ENCODE results near the gene TECPR2. TPM values are rescaled to one million over a fixed set of nuclear protein-coding genes. Genes with fewer than 3 reads are reported as not detected.

Gene TECPR2
- total and polyA plus RNA-seq, 9 donors, result 8.3 to 15.1 (median 12.1) TPM

GRCh38 chr14:102505775-102506625 lies 143.3 kb downstream of the TECPR2 start:
- no peak for DNase-seq
- peaks cover 9% of the 10 kb centered on the region for H3K36me3 ChIP-seq (ENCODE audit: control insufficient read depth, insufficient read depth, low read length)
- H3K4me1 ChIP-seq (ENCODE audit: control insufficient read depth, insufficient read depth, low read length), result peaks cover 37% of the 10 kb centered on the region
- no peak overlapping the region for H3K27ac ChIP-seq (ENCODE audit: low read length)
- no peaks in the 10 kb centered on the region for H3K27me3 ChIP-seq (ENCODE audit: control insufficient read depth, insufficient read depth, low read length)
- no peak overlapping the region for H3K4me3 ChIP-seq (ENCODE audit: low read length)
- WGBS (ENCODE audit: insufficient coverage), result 93% methylated on average over 14 of the region's 19 CpGs
- H3K9me3 ChIP-seq (replicated peaks; ENCODE audit: control insufficient read depth, low read depth, low read length), result no peaks in the 10 kb centered on the region

DNA sequence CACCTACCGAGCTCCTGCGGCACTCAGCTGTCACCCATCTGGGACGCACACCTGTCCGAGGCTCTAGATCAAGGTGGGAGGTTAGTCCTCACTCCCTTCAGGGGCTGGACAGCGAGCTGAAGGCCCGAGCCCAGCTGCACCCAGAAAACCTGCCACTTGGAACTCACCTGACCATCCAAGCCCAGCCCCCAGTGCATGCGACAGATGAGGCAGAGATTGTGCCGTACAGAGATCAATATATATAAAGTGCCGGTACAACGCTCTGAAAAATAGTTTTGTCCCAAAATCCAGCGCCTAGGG lies 143.8 kb downstream of the TECPR2 start:
- 86% methylated on average over 9 of the region's 11 CpGs for WGBS (ENCODE audit: insufficient coverage)

GRCh38 chr14:102507081-102507856 lies 144.5 kb downstream of the TECPR2 start:
- no peak overlapping the region for H3K4me3 ChIP-seq (ENCODE audit: low read length)
- DNase-seq, result no peak
- H3K9me3 ChIP-seq (replicated peaks; ENCODE audit: control insufficient read depth, low read depth, low read length), result no peaks in the 10 kb centered on the region
- no peak overlapping the region for H3K27ac ChIP-seq (ENCODE audit: low read length)
- WGBS (ENCODE audit: insufficient coverage), result 56% methylated on average over 113 of the region's 115 CpGs
- no peaks in the 10 kb centered on the region for H3K27me3 ChIP-seq (ENCODE audit: control insufficient read depth, insufficient read depth, low read length)
- peaks cover 39% of the 10 kb centered on the region for H3K4me1 ChIP-seq (ENCODE audit: control insufficient read depth, insufficient read depth, low read length)
- H3K36me3 ChIP-seq (ENCODE audit: control insufficient read depth, insufficient read depth, low read length), result peaks cover 9% of the 10 kb centered on the region

More for the DNA sequence above, 143.8 kb downstream of the TECPR2 start:
- DNase-seq, result no peak
- Histone ChIP-seq H3K9me3 (replicated peaks; ENCODE audit: control insufficient read depth, low read depth, low read length) (no peaks in the 10 kb centered on the region), H3K27me3 (ENCODE audit: control insufficient read depth, insufficient read depth, low read length) (no peaks in the 10 kb centered on the region), H3K4me1 (ENCODE audit: control insufficient read depth, insufficient read depth, low read length) (peaks cover 39% of the 10 kb centered on the region), H3K27ac (ENCODE audit: low read length) (no peak overlapping the region), H3K36me3 (ENCODE audit: control insufficient read depth, insufficient read depth, low read length) (peaks cover 9% of the 10 kb centered on the region), H3K4me3 (ENCODE audit: low read length) (no peak overlapping the region)

GRCh38 chr14:102507857-102508312 lies 145.1 kb downstream of the TECPR2 start:
- H3K9me3 ChIP-seq (replicated peaks; ENCODE audit: control insufficient read depth, low read depth, low read length), result no peaks in the 10 kb centered on the region
- no peak overlapping the region for H3K27ac ChIP-seq (ENCODE audit: low read length)
- no peak overlapping the region for H3K4me3 ChIP-seq (ENCODE audit: low read length)
- H3K36me3 ChIP-seq (ENCODE audit: control insufficient read depth, insufficient read depth, low read length), result peaks cover 9% of the 10 kb centered on the region
- H3K27me3 ChIP-seq (ENCODE audit: control insufficient read depth, insufficient read depth, low read length), result no peaks in the 10 kb centered on the region
- 53% methylated on average over 19 of the region's 21 CpGs for WGBS (ENCODE audit: insufficient coverage)
- DNase-seq, result no peak
- peaks cover 39% of the 10 kb centered on the region for H3K4me1 ChIP-seq (ENCODE audit: control insufficient read depth, insufficient read depth, low read length)

- H3K4me1 ChIP-seq (ENCODE audit: control insufficient read depth, insufficient read depth, low read length), result peaks cover 39% of the 10 kb centered on the region
- no peaks in the 10 kb centered on the region for H3K9me3 ChIP-seq (replicated peaks; ENCODE audit: control insufficient read depth, low read depth, low read length)
- WGBS (ENCODE audit: insufficient coverage), result 88% methylated on average over 2 of the region's 14 CpGs
- H3K36me3 ChIP-seq (ENCODE audit: control insufficient read depth, insufficient read depth, low read length), result peaks cover 9% of the 10 kb centered on the region
- DNase-seq, result no peak
- peak overlapping the region; percentile 63 for H3K4me3 ChIP-seq (ENCODE audit: low read length)
- peak overlapping the region; percentile 77 for H3K27ac ChIP-seq (ENCODE audit: low read length)
- H3K27me3 ChIP-seq (ENCODE audit: control insufficient read depth, insufficient read depth, low read length), result no peaks in the 10 kb centered on the region
Measured at GRCh38 chr14:102508410-102508773, 145.7 kb downstream of the TECPR2 start.

DNA sequence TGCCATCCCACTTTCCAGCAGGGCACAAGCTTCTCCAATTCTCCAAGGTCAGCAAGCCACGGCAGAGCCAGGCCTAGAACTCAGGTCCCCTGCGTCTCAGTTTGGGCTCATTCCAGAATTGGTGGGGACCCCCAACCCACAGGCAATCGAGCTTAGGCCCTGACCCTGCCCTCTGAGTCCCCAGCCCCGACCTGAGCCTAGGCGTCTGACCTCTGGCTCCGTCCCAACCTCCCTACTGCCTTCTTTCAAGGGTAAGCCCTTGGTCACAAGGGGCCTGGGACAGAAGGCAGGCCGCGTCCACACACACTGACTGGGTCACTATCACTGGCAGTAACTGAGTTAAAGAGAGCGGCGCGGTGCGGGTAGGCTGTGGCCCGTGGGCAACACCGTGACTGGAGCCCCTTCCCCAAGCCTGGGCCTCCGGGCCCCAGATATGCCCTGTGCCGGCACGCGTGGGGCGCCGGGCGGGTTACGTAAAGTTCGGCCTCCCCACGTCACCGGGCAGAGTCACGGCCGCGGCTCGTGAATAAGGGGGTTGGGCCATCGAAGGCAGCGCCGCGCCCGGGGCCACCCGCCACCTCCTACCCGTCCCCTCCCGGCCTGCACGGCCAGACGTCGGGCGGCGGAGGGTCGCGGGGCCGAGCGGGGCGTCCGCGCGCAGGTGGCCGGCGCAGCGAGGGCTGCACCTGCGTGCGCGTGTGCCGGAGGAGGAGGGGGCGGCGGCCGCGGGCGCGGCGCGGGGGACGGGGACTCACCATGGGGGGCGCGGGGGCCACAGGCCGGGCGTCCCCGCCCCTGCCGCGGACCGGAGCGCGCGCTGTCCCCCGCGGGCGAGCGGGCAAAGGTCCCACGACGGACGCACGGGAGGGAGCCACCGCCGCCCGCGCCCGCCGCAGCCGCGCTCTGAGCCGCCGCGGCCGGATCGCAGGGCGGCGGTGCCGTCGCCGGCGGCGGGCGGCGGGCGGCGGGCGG lies 146.3 kb downstream of the TECPR2 start:
- peak; percentile 51 for DNase-seq
- Histone ChIP-seq H3K27ac (ENCODE audit: low read length) (peak overlapping the region; percentile 77), H3K4me1 (ENCODE audit: control insufficient read depth, insufficient read depth, low read length) (peaks cover 35% of the 10 kb centered on the region), H3K36me3 (ENCODE audit: control insufficient read depth, insufficient read depth, low read length) (peaks cover 9% of the 10 kb centered on the region), H3K27me3 (ENCODE audit: control insufficient read depth, insufficient read depth, low read length) (no peaks in the 10 kb centered on the region), H3K4me3 (ENCODE audit: low read length) (peak overlapping the region; percentile 63), H3K9me3 (replicated peaks; ENCODE audit: control insufficient read depth, low read depth, low read length) (no peaks in the 10 kb centered on the region)
- WGBS (ENCODE audit: insufficient coverage), result 4% methylated on average over 108 of the region's 110 CpGs

GRCh38 chr14:102509746-102510615 lies 147.2 kb downstream of the TECPR2 start, which contains the start of gene ANKRD9:
Gene ANKRD9 (minus strand): TSS chr14:102509776. CDS start chr14:102507889, 1,887 bp downstream.
- peak; percentile 98 for DNase-seq
- Histone ChIP-seq H3K4me1 (ENCODE audit: control insufficient read depth, insufficient read depth, low read length) (peaks cover 26% of the 10 kb centered on the region), H3K27me3 (ENCODE audit: control insufficient read depth, insufficient read depth, low read length) (no peaks in the 10 kb centered on the region), H3K9me3 (replicated peaks; ENCODE audit: control insufficient read depth, low read depth, low read length) (no peaks in the 10 kb centered on the region), H3K27ac (ENCODE audit: low read length) (peak within 1 kb of the TSS; percentile 84), H3K36me3 (ENCODE audit: control insufficient read depth, insufficient read depth, low read length) (peaks cover 9% of the 10 kb centered on the region), H3K4me3 (ENCODE audit: low read length) (peak within 1 kb of the TSS; percentile 81)
- WGBS (ENCODE audit: insufficient coverage), result under 1% methylated on average over 88 of the region's 91 CpGs

- Histone ChIP-seq H3K36me3 (ENCODE audit: control insufficient read depth, insufficient read depth, low read length) (peaks cover 7% of the 10 kb centered on the region), H3K27ac (ENCODE audit: low read length) (peak overlapping the region; percentile 84), H3K4me1 (ENCODE audit: control insufficient read depth, insufficient read depth, low read length) (peaks cover 22% of the 10 kb centered on the region), H3K27me3 (ENCODE audit: control insufficient read depth, insufficient read depth, low read length) (no peaks in the 10 kb centered on the region), H3K9me3 (replicated peaks; ENCODE audit: control insufficient read depth, low read depth, low read length) (no peaks in the 10 kb centered on the region), H3K4me3 (ENCODE audit: low read length) (peak overlapping the region; percentile 81)
- peak; percentile 62 for DNase-seq
- 28% methylated on average over 8 of the region's 19 CpGs for WGBS (ENCODE audit: insufficient coverage)
Measured at GRCh38 chr14:102510616-102511520, 148.1 kb downstream of the TECPR2 start.
